Left ventricle myocardium inferior (tissue), 1 donor: Measurements from ENCODE around the gene SEC23IP. TPM values are rescaled to one million over a fixed set of nuclear protein-coding genes. Genes with fewer than 3 reads are reported as not detected.

ENCODE experiments used
- DNase-seq: peaks from one replicate; pipeline ENCODE4 v3.0.0-alpha.2; 2020
- H3K27ac ChIP-seq: fragments of 200-600 bp; replicated peaks from 2 replicates; pipeline ENCODE4 v1.8.0; 2021
- H3K27me3 ChIP-seq: fragments of 200-600 bp; 2 replicates; pipeline ENCODE4 v1.8.0; 2021; ENCODE audit warnings: low read depth
- H3K36me3 ChIP-seq: fragments of 200-600 bp; 2 replicates; pipeline ENCODE4 v1.8.0; 2021
- H3K4me1 ChIP-seq: fragments of 200-600 bp; 2 replicates; pipeline ENCODE4 v1.8.0; 2021
- H3K4me3 ChIP-seq: fragments of 200-600 bp; 2 replicates; pipeline ENCODE4 v1.8.0; 2021; ENCODE audit warnings: mild to moderate bottlenecking, moderate library complexity
- H3K9me3 ChIP-seq: fragments of 200-600 bp; replicated peaks from 2 replicates; pipeline ENCODE4 v1.8.0; 2021
- CTCF ChIP-seq: fragments of 200-600 bp; IDR thresholded peaks from 2 replicates; pipeline ENCODE4 v1.8.0; 2021; ENCODE audit warnings: antibody characterized with exemption, mild to moderate bottlenecking, borderline replicate concordance
- intact Hi-C: fragments of 100-400 bp; cut with micrococcal nuclease; formaldehyde crosslinking; loops from one replicate; pipeline ENCODE4 v1.11.0; 2022
- total RNA-seq: library from RNA; stranded (reverse); fragmentation: NEBNext Ultra II Directional; extraction: Animal tissue kit (Norgen Biotek cat#: 25700); gene quantifications from one replicate; pipeline ENCODE4 v1.2.1, GENCODE V29; 2021
- donor health status: DM: no; HTN: yes; CAD: no; lungs with severe emphysema.

SEC23IP gene
- total RNA-seq, 1 donor from 2014 or later: 27.9 TPM

- H3K36me3 ChIP-seq: peaks cover 96% of the 10 kb centered on the region
These were observed 26.7 kb downstream of the SEC23IP start for GRCh38 chr10:119919271-119919670.

GRCh38 chr10:119919826-119920225 lies 27.3 kb downstream of the SEC23IP start:
- no peak overlapping the region for H3K4me3 ChIP-seq
- no peak for DNase-seq
- no peaks in the 10 kb centered on the region for H3K9me3 ChIP-seq
- TF ChIP-seq CTCF: no peak
- peaks cover 96% of the 10 kb centered on the region for H3K36me3 ChIP-seq
- intact Hi-C loops: no loop called here
- no peaks in the 10 kb centered on the region for H3K27me3 ChIP-seq
- no peaks in the 10 kb centered on the region for H3K4me1 ChIP-seq
- no peak overlapping the region for H3K27ac ChIP-seq

More at GRCh38 chr10:119919271-119919670, 26.7 kb downstream of the SEC23IP start:
- intact Hi-C loops: no loop called here
- H3K9me3 ChIP-seq: no peaks in the 10 kb centered on the region
- no peak overlapping the region for H3K27ac ChIP-seq
- DNase-seq: no peak
- H3K4me3 ChIP-seq: no peak overlapping the region
- no peaks in the 10 kb centered on the region for H3K4me1 ChIP-seq
- no peak for TF ChIP-seq CTCF
- no peaks in the 10 kb centered on the region for H3K27me3 ChIP-seq

- no peak overlapping the region for H3K4me3 ChIP-seq
- H3K27me3 ChIP-seq: no peaks in the 10 kb centered on the region
- H3K9me3 ChIP-seq: no peaks in the 10 kb centered on the region
- no peak for TF ChIP-seq CTCF
- no peak for DNase-seq
- H3K27ac ChIP-seq: no peak overlapping the region
- H3K36me3 ChIP-seq: peaks cover 92% of the 10 kb centered on the region
- intact Hi-C loops: no loop called here
- H3K4me1 ChIP-seq: no peaks in the 10 kb centered on the region
These were observed 35.9 kb downstream of the SEC23IP start for GRCh38 chr10:119928411-119928810.

- Histone ChIP-seq H3K27me3 (no peaks in the 10 kb centered on the region), H3K9me3 (no peaks in the 10 kb centered on the region), H3K4me1 (no peaks in the 10 kb centered on the region), H3K27ac (no peak overlapping the region), H3K4me3 (no peak overlapping the region), H3K36me3 (peaks cover 92% of the 10 kb centered on the region)
- intact Hi-C loops: no loop called here
- DNase-seq: no peak
- no peak for TF ChIP-seq CTCF
These were observed 39.3 kb downstream of the SEC23IP start for GRCh38 chr10:119931871-119932270.

- no peaks in the 10 kb centered on the region for H3K27me3 ChIP-seq
- no peak for DNase-seq
- no peaks in the 10 kb centered on the region for H3K9me3 ChIP-seq
- no peak overlapping the region for H3K27ac ChIP-seq
- intact Hi-C loops: no loop called here
- TF ChIP-seq CTCF: no peak
- no peaks in the 10 kb centered on the region for H3K4me1 ChIP-seq
- H3K36me3 ChIP-seq: peaks cover 85% of the 10 kb centered on the region
- H3K4me3 ChIP-seq: no peak overlapping the region
These were observed 40.1 kb downstream of the SEC23IP start for GRCh38 chr10:119932631-119933030.

GRCh38 chr10:119933179-119933578 lies 40.6 kb downstream of the SEC23IP start:
- no peak for TF ChIP-seq CTCF
- H3K36me3 ChIP-seq: peaks cover 84% of the 10 kb centered on the region

More at GRCh38 chr10:119933179-119933578, 40.6 kb downstream of the SEC23IP start:
- no peak overlapping the region for H3K27ac ChIP-seq
- H3K4me3 ChIP-seq: no peak overlapping the region
- no peaks in the 10 kb centered on the region for H3K4me1 ChIP-seq
- no peaks in the 10 kb centered on the region for H3K27me3 ChIP-seq
- DNase-seq: no peak
- intact Hi-C loops: no loop called here
- no peaks in the 10 kb centered on the region for H3K9me3 ChIP-seq
